Esophagus muscularis mucosa (tissue), 4 donors: ENCODE results near the gene GRK1. TPM values are rescaled to one million over a fixed set of nuclear protein-coding genes. Genes with fewer than 3 reads are reported as not detected.
"Not testable (repeated sequence)": the region's sequence is repeated elsewhere in the genome, so short reads cannot be mapped to it uniquely, and the experiment has no call there.

Experiments
- DNase-seq: peaks from one replicate; pipeline ENCODE4 v3.0.0-alpha.2; 2017; ENCODE audit errors: extremely low spot score
- H3K27ac ChIP-seq, 4 donors: fragments of 200-600 bp; sonication (generic); replicated peaks in 1 of 4; 1 replicate in 3 of 4; 2 replicates in 1 of 4; pipeline ENCODE4 v1.5.1; 2016 to 2019; ENCODE audit warnings: mild to moderate bottlenecking in 1 of 4
- H3K27me3 ChIP-seq, 4 donors: fragments of 200-600 bp; sonication (generic); one replicate each; pipeline versions ENCODE4 v1.5.1 to v1.6.0; 2016 to 2019
- H3K36me3 ChIP-seq, 4 donors: fragments of 200-600 bp; sonication (generic); one replicate each; pipeline ENCODE4 v1.5.1; 2016 to 2019
- H3K4me1 ChIP-seq, 4 donors: fragments of 200-600 bp; sonication (generic); one replicate each; pipeline ENCODE4 v1.5.1; 2016 to 2019
- H3K4me3 ChIP-seq, 4 donors: fragments of 200-600 bp; sonication (generic); 1 replicate in 2 of 4; 2 replicates in 2 of 4; pipeline ENCODE4 v1.5.1; 2016 to 2019; ENCODE audit warnings: mild to moderate bottlenecking in 4 of 4, moderate library complexity in 1 of 4
- H3K9me3 ChIP-seq, 4 donors: fragments of 200-600 bp; sonication (generic); 1 replicate in 3 of 4; 2 replicates in 1 of 4; pipeline ENCODE4 v1.5.1; 2016 to 2019
- EP300 ChIP-seq: sonication (generic); formaldehyde crosslinking; IDR thresholded peaks from one replicate; pipeline ENCODE4 v1.6.1; 2017; ENCODE audit warnings: antibody characterized with exemption
- POLR2A ChIP-seq: fragments of 450-650 bp; IDR thresholded peaks from one replicate; pipeline ENCODE4 v1.6.1; 2017; ENCODE audit warnings: antibody characterized with exemption, moderate library complexity, mild to moderate bottlenecking, low read depth
- POLR2AphosphoS5 ChIP-seq, 2 donors: sonication (generic); formaldehyde crosslinking; IDR thresholded peaks; one replicate each; pipeline ENCODE4 v1.6.1; 2017; ENCODE audit warnings: antibody characterized with exemption in 2 of 2
- WGBS: methylation state at CpG from one replicate; pipeline ENCODE4 v1.1.5; 2018; 5-methylcytosine and 5-hydroxymethylcytosine counted together
- intact Hi-C: fragments of 100-400 bp; cut with DNase I; formaldehyde crosslinking; loops from one replicate; pipeline ENCODE4 v1.15.1; 2023
- total RNA-seq, 4 donors: library from RNA; depleted of rRNA; stranded (reverse); fragments of >200 nt; gene quantifications; one replicate each; pipeline versions ENCODE4 v1.1.0 to v1.2.1, GENCODE V29; 2016
- TF ChIP-seq, protein P1 (sequence below), 3 experiments: fragments of 200-600 bp in 2 of 3; fragments of 450-650 bp in 1 of 3; sonication (generic) in 2 of 3; IDR thresholded peaks; one replicate each; pipeline ENCODE4 v1.5.1; 2017 to 2019; ENCODE audit warnings: antibody characterized with exemption in 3 of 3, mild to moderate bottlenecking in 2 of 3, moderate library complexity in 1 of 3

Gene GRK1
- total RNA-seq, 4 donors from 2014 or later = under 0.01 TPM; not detected in 3

- intact Hi-C loops = no loop called here
- no peak for DNase-seq
- no peak for TF ChIP-seq EP300
- TF ChIP-seq POLR2A = no peak
- TF ChIP-seq, protein P1, sequence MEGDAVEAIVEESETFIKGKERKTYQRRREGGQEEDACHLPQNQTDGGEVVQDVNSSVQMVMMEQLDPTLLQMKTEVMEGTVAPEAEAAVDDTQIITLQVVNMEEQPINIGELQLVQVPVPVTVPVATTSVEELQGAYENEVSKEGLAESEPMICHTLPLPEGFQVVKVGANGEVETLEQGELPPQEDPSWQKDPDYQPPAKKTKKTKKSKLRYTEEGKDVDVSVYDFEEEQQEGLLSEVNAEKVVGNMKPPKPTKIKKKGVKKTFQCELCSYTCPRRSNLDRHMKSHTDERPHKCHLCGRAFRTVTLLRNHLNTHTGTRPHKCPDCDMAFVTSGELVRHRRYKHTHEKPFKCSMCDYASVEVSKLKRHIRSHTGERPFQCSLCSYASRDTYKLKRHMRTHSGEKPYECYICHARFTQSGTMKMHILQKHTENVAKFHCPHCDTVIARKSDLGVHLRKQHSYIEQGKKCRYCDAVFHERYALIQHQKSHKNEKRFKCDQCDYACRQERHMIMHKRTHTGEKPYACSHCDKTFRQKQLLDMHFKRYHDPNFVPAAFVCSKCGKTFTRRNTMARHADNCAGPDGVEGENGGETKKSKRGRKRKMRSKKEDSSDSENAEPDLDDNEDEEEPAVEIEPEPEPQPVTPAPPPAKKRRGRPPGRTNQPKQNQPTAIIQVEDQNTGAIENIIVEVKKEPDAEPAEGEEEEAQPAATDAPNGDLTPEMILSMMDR (IDR thresholded peaks at IDR 0.05) = no peak
- no peak for TF ChIP-seq POLR2AphosphoS5 (IDR thresholded peaks at IDR 0.05)
- Histone ChIP-seq H3K4me1 (peaks cover 7 to 23% (median 13%) of the 10 kb centered on the region in 4 donors), H3K27me3 (no peaks in the 10 kb centered on the region), H3K36me3 (no peaks in the 10 kb centered on the region), H3K9me3 (no peaks in the 10 kb centered on the region), H3K4me3 (no peak overlapping the region), H3K27ac (no peak overlapping the region)
- 60% methylated on average over 13 of the region's 13 CpGs for WGBS
Measured at GRCh38 chr13:113723410-113724015, 56.5 kb downstream of the GRK1 start.

DNA sequence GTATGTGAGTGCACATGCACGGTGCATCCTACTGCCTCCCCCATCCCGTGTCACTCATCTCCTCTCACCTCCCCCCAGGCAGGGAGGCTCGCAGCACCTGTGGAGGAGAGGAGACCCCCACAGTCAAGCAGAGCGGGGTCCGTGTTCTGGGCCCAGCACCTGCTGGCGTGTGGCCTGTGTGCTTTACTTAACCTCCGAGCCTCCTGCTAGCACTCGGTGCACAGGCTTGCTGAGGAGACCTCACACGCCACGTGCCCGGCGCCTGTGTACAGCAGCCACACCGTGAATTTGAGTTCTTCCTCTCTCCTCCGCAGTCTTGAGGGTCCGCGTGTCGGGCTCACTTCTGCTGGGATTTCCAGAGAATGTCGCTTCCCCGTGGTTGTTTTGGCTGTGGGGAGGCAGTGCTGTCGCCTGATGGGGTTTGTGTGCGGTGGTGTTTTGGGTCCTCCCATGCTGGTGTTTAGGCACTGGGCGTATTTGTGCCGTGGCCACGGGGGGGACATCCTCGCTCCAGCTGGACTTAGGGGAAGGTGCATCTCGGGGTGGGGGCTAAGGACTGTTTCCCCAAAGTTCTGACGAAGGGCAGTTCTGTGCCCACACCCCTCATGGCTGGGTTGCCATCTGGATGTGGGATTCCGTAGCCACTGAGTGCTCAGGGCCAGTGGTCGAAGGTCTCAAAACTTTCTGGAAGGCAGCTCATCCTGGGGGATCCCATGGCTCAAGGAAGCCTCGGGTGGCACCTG is 57.2 kb downstream of the GRK1 start:
- peak overlapping the region; percentile 46 to 61 (median 53) for H3K4me3 ChIP-seq
- no peaks in the 10 kb centered on the region for H3K36me3 ChIP-seq
- H3K27me3 ChIP-seq = no peaks in the 10 kb centered on the region
- H3K4me1 ChIP-seq = peaks cover 7 to 30% (median 20%) of the 10 kb centered on the region in 4 donors
- 71% methylated on average over 27 of the region's 30 CpGs for WGBS
- H3K9me3 ChIP-seq = no peaks in the 10 kb centered on the region
- H3K27ac ChIP-seq = peak overlapping the region; percentile 44 to 76 (median 72)
- TF ChIP-seq, protein P1 (IDR thresholded peaks at IDR 0.05) = no peak
- TF ChIP-seq POLR2AphosphoS5 (IDR thresholded peaks at IDR 0.05) = no peak
- no peak for TF ChIP-seq POLR2A
- no peak for TF ChIP-seq EP300
- intact Hi-C loops = no loop called here
- no peak for DNase-seq

DNA sequence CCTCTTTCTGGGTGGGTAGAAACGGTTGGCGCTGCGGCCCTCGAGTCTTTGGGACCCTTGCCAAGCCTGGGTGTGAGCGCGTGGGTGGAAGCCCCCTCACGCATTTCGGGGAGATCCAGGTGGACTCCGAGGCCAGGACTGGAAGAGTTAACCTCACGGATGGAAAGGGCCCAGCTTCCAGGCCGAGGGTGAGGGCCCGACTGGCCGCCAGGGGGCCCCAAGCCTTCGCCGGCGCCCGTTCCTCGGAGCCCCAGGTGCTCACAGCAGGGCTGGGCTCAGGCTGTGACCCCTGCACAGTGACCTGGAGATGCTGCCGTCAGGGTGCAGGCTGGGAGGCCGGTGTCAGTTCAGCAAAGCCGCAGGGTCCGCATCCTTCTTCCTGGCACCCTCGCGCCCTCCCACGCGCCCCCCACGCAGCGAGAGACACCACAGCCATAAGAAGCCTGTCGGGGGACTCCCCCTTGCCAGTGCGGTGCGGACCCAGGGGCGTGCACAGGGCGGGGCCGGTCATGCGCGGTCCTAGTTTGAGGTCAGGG is 57.8 kb downstream of the GRK1 start:
- TF ChIP-seq, protein P1 (IDR thresholded peaks at IDR 0.05) = peak; percentile 77 to 86 (median 85)
- TF ChIP-seq POLR2AphosphoS5 (IDR thresholded peaks at IDR 0.05) (peak in 1 of 2 donors; percentile 38), EP300 (no peak)
- no peak for DNase-seq
- 10% methylated on average over 11 of the region's 36 CpGs for WGBS
- intact Hi-C loops = no loop called here
- Histone ChIP-seq H3K4me3 (peak overlapping the region; percentile 46 to 61 (median 53)), H3K27me3 (peaks cover 0 to 4% (median 0%) of the 10 kb centered on the region in 4 donors), H3K36me3 (no peaks in the 10 kb centered on the region), H3K9me3 (no peaks in the 10 kb centered on the region), H3K27ac (peak overlapping the region; percentile 44 to 76 (median 72)), H3K4me1 (peaks cover 7 to 36% (median 23%) of the 10 kb centered on the region in 4 donors)

DNA sequence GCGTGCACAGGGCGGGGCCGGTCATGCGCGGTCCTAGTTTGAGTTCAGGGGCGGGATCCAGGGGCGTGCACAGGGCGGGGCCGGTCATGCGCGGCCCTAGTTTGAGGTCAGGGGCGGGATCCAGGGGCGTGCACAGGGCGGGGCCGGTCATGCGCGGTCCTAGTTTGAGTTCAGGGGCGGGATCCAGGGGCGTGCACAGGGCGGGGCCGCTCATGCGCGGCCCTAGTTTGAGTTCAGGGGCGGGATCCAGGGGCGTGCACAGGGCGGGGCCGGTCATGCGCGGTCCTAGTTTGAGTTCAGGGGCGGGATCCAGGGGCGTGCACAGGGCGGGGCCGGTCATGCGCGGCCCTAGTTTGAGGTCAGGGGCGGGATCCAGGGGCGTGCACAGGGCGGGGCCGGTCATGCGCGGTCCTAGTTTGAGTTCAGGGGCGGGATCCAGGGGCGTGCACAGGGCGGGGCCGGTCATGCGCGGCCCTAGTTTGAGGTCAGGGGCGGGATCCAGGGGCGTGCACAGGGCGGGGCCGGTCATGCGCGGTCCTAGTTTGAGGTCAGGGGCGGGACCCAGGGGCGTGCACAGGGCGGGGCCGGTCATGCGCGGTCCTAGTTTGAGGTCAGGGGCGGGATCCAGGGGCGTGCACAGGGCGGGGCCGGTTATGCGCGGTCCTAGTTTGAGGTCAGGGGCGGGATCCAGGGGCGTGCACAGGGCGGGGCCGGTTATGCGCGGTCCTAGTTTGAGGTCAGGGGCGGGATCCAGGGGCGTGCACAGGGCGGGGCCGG is 58.5 kb downstream of the GRK1 start:
- H3K27me3 ChIP-seq, DNase-seq, H3K9me3 ChIP-seq, intact Hi-C loops, H3K36me3 ChIP-seq: not testable (repeated sequence)
- no CpG with 5 or more reads among the region's 75 CpGs for WGBS
- H3K4me3 ChIP-seq = peak overlapping the region; percentile 46 to 61 (median 53)
- H3K4me1 ChIP-seq = peaks cover 7 to 36% (median 23%) of the 10 kb centered on the region in 4 donors
- peak overlapping the region; percentile 44 to 76 (median 72) for H3K27ac ChIP-seq

DNA sequence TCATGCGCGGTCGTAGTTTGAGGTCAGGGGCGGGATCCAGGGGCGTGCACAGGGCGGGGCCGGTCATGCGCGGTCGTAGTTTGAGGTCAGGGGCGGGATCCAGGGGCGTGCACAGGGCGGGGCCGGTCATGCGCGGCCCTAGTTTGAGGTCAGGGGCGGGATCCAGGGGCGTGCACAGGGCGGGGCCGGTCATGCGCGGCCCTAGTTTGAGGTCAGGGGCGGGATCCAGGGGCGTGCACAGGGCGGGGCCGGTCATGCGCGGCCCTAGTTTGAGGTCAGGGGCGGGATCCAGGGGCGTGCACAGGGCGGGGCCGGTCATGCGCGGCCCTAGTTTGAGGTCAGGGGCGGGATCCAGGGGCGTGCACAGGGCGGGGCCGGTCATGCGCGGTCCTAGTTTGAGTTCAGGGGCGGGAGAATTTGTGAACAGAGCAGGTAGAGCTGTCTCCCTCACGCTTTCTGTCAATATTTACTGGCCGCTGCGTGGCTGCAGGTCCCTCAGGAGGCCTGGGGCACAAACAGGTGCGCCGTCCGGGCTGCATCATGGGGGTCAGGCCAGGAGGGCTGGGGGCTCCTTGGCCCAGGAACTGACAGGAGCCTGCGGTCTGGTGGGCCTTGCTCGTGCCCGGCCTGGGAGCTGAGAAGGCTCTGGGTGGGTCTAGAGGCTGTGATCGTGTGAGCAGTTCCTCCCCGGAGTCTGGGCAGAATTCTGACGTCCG is 59.2 kb downstream of the GRK1 start:
- 53% methylated on average over 11 of the region's 54 CpGs for WGBS
- H3K9me3 ChIP-seq, H3K27me3 ChIP-seq, DNase-seq, H3K36me3 ChIP-seq, intact Hi-C loops: not testable (repeated sequence)
- Histone ChIP-seq H3K27ac (peak overlapping the region in 3 of 4 donors; percentile 34 to 74 (median 59)), H3K4me3 (peak overlapping the region in 2 of 4 donors; percentile 31 to 37), H3K4me1 (peaks cover 7 to 36% (median 23%) of the 10 kb centered on the region in 4 donors)
